K562 (cell line): ENCODE results near the gene MBD6. TPM values are rescaled to one million over a fixed set of nuclear protein-coding genes. Genes with fewer than 3 reads are reported as not detected.

Source experiments
- C11orf30 ChIP-seq: fragments of 450-650 bp; IDR thresholded peaks from 2 replicates; pipeline ENCODE4 v1.6.1; 2016; ENCODE audit warnings: low read depth, mild to moderate bottlenecking
- CEBPG ChIP-seq, 3 experiments: fragments of 200-800 bp in 1 of 3; sonication (Bioruptor generic) in 1 of 3; sonication (generic) in 1 of 3; formaldehyde crosslinking in 1 of 3; IDR thresholded peaks in 2 of 3; conservative IDR thresholded peaks in 1 of 3; 2 replicates each; pipeline versions ENCODE4 v1.6.1 to v1.8.0; 2016 to 2022; ENCODE audit warnings: missing compliant biosample characterization in 2 of 3, missing genetic modification characterization in 2 of 3, mild to moderate bottlenecking in 1 of 3, missing genetic modification reagents in 1 of 3
- CREB1 ChIP-seq, 2 experiments: sonication (generic) in 1 of 2; formaldehyde crosslinking in 1 of 2; IDR thresholded peaks; 2 replicates each; pipeline versions ENCODE4 v1.6.1 to v1.8.0; 2012 to 2022; ENCODE audit warnings: inconsistent platforms in 1 of 2, mild to moderate bottlenecking in 1 of 2, missing genetic modification reagents in 1 of 2, moderate library complexity in 1 of 2
- ELF4 ChIP-seq: fragments of 450-650 bp; formaldehyde crosslinking; IDR thresholded peaks from 2 replicates; pipeline ENCODE4 v1.4.0; 2022; ENCODE audit warnings: missing genetic modification characterization
- ETV6 ChIP-seq, 3 experiments: fragments of 150-350 bp in 1 of 3; sonication (generic) in 1 of 3; formaldehyde crosslinking in 1 of 3; IDR thresholded peaks; 2 replicates each; pipeline versions ENCODE4 v1.6.1 to v1.8.0; 2014 to 2022; ENCODE audit warnings: borderline replicate concordance in 2 of 3, low read depth in 2 of 3, antibody characterized with exemption in 1 of 3, low read length in 1 of 3, mild to moderate bottlenecking in 1 of 3, missing genetic modification reagents in 1 of 3
- EZH2 ChIP-seq: IDR thresholded peaks from 2 replicates; pipeline ENCODE4 v1.6.1; 2012; ENCODE audit warnings: low read depth, mild to moderate bottlenecking, inconsistent platforms, low read length, borderline replicate concordance
- KLF6 ChIP-seq: fragments of 250-450 bp; sonication (Bioruptor Pico); IDR thresholded peaks from 2 replicates; pipeline ENCODE4 v1.4.0; 2020; ENCODE audit warnings: mild to moderate bottlenecking, moderate library complexity, borderline replicate concordance
- MAZ ChIP-seq, 2 experiments: fragments of 450-650 bp in 1 of 2; sonication (generic) in 1 of 2; formaldehyde crosslinking; IDR thresholded peaks in 1 of 2; conservative IDR thresholded peaks in 1 of 2; 2 replicates each; pipeline versions ENCODE4 v1.4.0 to v1.5.0; 2020; ENCODE audit warnings: mild to moderate bottlenecking in 1 of 2, missing genetic modification reagents in 1 of 2
- NBN ChIP-seq: fragments of 450-650 bp; IDR thresholded peaks from 2 replicates; pipeline ENCODE4 v1.6.1; 2016; ENCODE audit warnings: low read depth, mild to moderate bottlenecking
- PHB ChIP-seq: fragments of 250-450 bp; sonication (Bioruptor Pico); IDR thresholded peaks from 2 replicates; pipeline ENCODE4 v1.5.0; 2021
- PHB2 ChIP-seq: fragments of 450-650 bp; IDR thresholded peaks from 2 replicates; pipeline ENCODE4 v1.6.1; 2017; ENCODE audit warnings: low read depth
- SMARCE1 ChIP-seq: fragments of 450-650 bp; IDR thresholded peaks from 2 replicates; pipeline ENCODE4 v1.7.1; 2016; ENCODE audit warnings: mild to moderate bottlenecking
- ZBED1 ChIP-seq: IDR thresholded peaks from 2 replicates; pipeline ENCODE4 v1.6.1; 2014
- ZNF175 ChIP-seq: fragments of 200-800 bp; sonication (Bioruptor generic); IDR thresholded peaks from 2 replicates; pipeline ENCODE4 v1.6.1; 2016; ENCODE audit warnings: low read depth, mild to moderate bottlenecking, missing genetic modification characterization, missing compliant biosample characterization
- ZNF444 ChIP-seq: fragments of 250-450 bp; sonication (Bioruptor Pico); IDR thresholded peaks from 2 replicates; pipeline ENCODE4 v1.4.0; 2020; ENCODE audit warnings: mild to moderate bottlenecking, moderate library complexity
- polyA plus RNA-seq, 8 experiments: library from polyadenylated mRNA; depleted of rRNA in 4 of 8; stranded (reverse) in 5 of 8; unstranded in 3 of 8; fragments of >200 nt; fragmentation: Nextera tagmentation in 2 of 8; fragmentation: Illumina TruSeq in 1 of 8; extraction: Ambion mirVana in 2 of 8; extraction: Trizol in 1 of 8; gene quantifications; 2 replicates each; pipeline versions ENCODE4 v1.2.1 to v1.2.3, GENCODE V29; 2011 to 2014; ENCODE audit warnings: inconsistent platforms in 1 of 8, missing spikeins in 1 of 8
- total RNA-seq, 7 experiments: library from RNA; depleted of rRNA in 6 of 7; stranded (reverse); fragments of >200 nt in 6 of 7; fragmentation: Illumina TruSeq in 2 of 7; extraction: Trizol in 2 of 7; gene quantifications; 2 replicates each; pipeline versions ENCODE4 v1.2.1 to v1.2.3, GENCODE V29; 2011 to 2021; ENCODE audit warnings: low replicate concordance in 1 of 7
- TF ChIP-seq, protein P1 (sequence below): sonication (generic); formaldehyde crosslinking; IDR thresholded peaks from 2 replicates; pipeline ENCODE4 v1.8.0; 2022; ENCODE audit warnings: missing genetic modification reagents, mild to moderate bottlenecking, moderate library complexity, borderline replicate concordance
- TF ChIP-seq, protein P2 (sequence below): IDR thresholded peaks from 2 replicates; pipeline ENCODE4 v1.6.1; 2016; ENCODE audit warnings: missing genetic modification characterization, missing compliant biosample characterization

Gene MBD6
- total and polyA plus RNA-seq, 9 of the 15 experiments (the other 6 are each of a cell fraction or from before 2014, with no cell fraction given) = 2.0 to 54.8 (median 3.8) TPM

DNA sequence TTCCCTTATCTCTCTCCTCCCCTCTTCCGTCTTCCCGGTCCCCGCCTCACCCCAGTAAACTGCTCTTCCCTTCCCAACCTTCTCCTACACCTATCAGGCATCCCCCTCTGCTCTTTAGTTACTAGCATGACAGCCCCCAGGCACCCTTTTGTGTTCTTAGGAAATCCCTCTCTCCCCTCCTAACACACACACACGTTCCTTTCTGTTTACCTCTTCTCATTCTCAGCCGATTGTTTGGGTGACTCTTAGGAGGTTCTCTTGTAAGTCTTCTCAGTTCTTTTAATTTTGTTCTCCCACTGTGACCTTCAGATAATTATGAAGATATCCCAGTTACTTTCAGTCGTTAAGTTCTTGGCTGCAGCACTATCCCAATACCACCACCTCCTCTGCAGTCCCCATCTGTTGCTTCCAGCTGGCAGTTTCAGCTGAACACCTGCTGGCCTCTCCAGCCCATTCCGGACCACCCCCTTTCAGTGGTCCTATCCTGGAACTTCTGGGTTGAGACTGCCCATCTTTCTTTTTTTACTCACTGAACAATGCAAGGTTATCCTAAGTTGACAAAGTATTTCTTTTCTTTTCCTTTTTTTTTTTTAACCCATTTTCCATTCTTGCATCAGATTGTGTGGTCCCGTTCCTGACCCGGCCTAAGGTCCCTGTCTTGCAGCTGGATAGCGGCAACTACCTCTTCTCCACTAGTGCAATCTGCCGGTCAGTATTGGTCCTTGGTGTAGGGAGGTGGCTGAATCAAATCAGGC, 34.0 kb upstream of the MBD6 start (continued):
- TF ChIP-seq CREB1 (IDR thresholded peaks at IDR 0.05) = no peak
- TF ChIP-seq CREB1 (CRISPR knock-in tag; IDR thresholded peaks at IDR 0.05) = no peak
- TF ChIP-seq C11orf30 = no peak
- no peak for TF ChIP-seq ZNF444
- no peak for TF ChIP-seq ZBED1
- no peak for TF ChIP-seq EZH2
- TF ChIP-seq, protein P1, sequence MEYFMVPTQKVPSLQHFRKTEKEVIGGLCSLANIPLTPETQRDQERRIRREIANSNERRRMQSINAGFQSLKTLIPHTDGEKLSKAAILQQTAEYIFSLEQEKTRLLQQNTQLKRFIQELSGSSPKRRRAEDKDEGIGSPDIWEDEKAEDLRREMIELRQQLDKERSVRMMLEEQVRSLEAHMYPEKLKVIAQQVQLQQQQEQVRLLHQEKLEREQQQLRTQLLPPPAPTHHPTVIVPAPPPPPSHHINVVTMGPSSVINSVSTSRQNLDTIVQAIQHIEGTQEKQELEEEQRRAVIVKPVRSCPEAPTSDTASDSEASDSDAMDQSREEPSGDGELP = peak; percentile 59; the same call in 1 of the 2 replicates
- no peak for TF ChIP-seq KLF6
- TF ChIP-seq, protein P2, sequence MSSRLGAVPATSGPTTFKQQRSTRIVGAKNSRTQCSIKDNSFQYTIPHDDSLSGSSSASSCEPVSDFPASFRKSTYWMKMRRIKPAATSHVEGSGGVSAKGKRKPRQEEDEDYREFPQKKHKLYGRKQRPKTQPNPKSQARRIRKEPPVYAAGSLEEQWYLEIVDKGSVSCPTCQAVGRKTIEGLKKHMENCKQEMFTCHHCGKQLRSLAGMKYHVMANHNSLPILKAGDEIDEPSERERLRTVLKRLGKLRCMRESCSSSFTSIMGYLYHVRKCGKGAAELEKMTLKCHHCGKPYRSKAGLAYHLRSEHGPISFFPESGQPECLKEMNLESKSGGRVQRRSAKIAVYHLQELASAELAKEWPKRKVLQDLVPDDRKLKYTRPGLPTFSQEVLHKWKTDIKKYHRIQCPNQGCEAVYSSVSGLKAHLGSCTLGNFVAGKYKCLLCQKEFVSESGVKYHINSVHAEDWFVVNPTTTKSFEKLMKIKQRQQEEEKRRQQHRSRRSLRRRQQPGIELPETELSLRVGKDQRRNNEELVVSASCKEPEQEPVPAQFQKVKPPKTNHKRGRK = peak; percentile 46; the same call in 1 of the 2 replicates
- TF ChIP-seq ZNF175 (CRISPR knock-in tag) = no peak
- peak; percentile 14; the same call in 1 of the 2 replicates for TF ChIP-seq NBN
- TF ChIP-seq SMARCE1 = peak; percentile 2; the same call in 1 of the 2 replicates
- peak; percentile 57; the same call in 1 of the 2 replicates for TF ChIP-seq ELF4 (CRISPR knock-in tag)
- TF ChIP-seq ETV6 (IDR thresholded peaks at IDR 0.05; ENCODE audit: borderline replicate concordance in 1 of 2, low read depth in 2 of 2, low read length in 1 of 2) = no peak
- TF ChIP-seq ETV6 (CRISPR knock-in tag; IDR thresholded peaks at IDR 0.05; ENCODE audit: borderline replicate concordance) = no peak
- TF ChIP-seq PHB2 = peak; percentile 58; the same call in 1 of the 2 replicates
- peak; percentile 53; the same call in 1 of the 2 replicates for TF ChIP-seq CEBPG (CRISPR knock-in tag; IDR thresholded peaks at IDR 0.05)
- no peak for TF ChIP-seq CEBPG (tag; conservative IDR thresholded peaks at IDR 0.05 in 1 of 2, IDR thresholded peaks at IDR 0.05 in 1 of 2)
- TF ChIP-seq PHB (CRISPR knock-in tag) = no peak
- TF ChIP-seq MAZ (CRISPR knock-in tag; conservative IDR thresholded peaks at IDR 0.05 in 1 of 2, IDR thresholded peaks at IDR 0.05 in 1 of 2) = 0 out of 4 replicates have a peak, but pooled peaks of 1 of the 2 experiments have one; percentile 8
